Fibroblast of lung (primary cell): Measurements from ENCODE around the gene INSIG1.

ENCODE experiments used
- EZH2 ChIP-seq: IDR thresholded peaks from 2 replicates; pipeline ENCODE4 v1.5.1; 2012; ENCODE audit warnings: low read length, control low read depth, mild to moderate bottlenecking; ENCODE audit errors: missing control alignments
- TF ChIP-seq, protein P1 (sequence below), 2 donors: IDR thresholded peaks in 1 of 2; conservative IDR thresholded peaks in 1 of 2; 1 replicate in 1 of 2; 2 replicates in 1 of 2; pipeline ENCODE4 v1.5.1; 2011 to 2012; ENCODE audit warnings: low read length in 2 of 2, control low read depth in 1 of 2, inconsistent platforms in 1 of 2, low read depth in 1 of 2, mild to moderate bottlenecking in 1 of 2

DNA sequence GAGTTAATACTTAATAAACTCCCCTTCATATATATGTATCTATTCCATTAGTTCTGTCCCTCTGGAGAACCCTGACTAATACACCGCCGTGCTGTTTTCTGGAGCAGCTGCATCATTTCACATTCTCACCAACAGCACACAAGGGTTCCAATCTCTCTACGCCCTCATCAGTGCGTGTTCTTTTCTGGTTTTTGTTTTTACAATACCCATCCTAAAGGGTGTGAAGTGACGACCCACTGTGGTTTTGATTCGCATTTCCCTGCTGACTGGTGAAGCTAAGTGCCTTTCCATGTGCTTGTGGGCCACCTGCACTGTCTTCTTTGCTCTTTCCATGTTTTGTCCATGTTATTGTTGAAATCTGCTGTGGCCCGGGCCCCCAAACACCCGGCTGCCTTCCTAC is 11.0 kb upstream of the INSIG1 start:
- TF ChIP-seq, protein P1, sequence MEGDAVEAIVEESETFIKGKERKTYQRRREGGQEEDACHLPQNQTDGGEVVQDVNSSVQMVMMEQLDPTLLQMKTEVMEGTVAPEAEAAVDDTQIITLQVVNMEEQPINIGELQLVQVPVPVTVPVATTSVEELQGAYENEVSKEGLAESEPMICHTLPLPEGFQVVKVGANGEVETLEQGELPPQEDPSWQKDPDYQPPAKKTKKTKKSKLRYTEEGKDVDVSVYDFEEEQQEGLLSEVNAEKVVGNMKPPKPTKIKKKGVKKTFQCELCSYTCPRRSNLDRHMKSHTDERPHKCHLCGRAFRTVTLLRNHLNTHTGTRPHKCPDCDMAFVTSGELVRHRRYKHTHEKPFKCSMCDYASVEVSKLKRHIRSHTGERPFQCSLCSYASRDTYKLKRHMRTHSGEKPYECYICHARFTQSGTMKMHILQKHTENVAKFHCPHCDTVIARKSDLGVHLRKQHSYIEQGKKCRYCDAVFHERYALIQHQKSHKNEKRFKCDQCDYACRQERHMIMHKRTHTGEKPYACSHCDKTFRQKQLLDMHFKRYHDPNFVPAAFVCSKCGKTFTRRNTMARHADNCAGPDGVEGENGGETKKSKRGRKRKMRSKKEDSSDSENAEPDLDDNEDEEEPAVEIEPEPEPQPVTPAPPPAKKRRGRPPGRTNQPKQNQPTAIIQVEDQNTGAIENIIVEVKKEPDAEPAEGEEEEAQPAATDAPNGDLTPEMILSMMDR (conservative IDR thresholded peaks at IDR 0.05 in 1 of 2, IDR thresholded peaks at IDR 0.05 in 1 of 2; ENCODE audit: low read depth in 1 of 2, low read length in 2 of 2): no peak
- no peak for TF ChIP-seq EZH2
